ENCODE data around the gene GLRA3.

DNA sequence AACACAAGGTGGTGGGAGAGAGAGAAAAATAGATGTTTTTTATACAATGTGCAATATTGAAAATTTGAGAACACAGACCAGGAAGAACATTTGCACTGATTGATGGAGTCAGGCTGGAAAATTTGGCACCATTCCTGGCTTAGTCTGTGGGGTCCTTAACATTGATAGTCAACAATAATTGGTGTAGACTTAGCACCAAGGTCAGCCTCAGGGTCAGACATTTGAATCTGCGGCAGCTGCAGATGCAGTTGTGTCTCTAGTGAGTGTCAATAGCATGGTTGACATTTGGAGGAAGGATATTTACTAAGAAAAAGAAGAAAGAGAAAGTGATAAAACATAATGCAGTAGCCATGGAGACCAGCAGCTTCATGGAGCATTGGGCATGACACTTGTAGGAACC lies 31.5 kb upstream of the GLRA3 start:
- TF ChIP-seq POLR2AphosphoS5 (IDR thresholded peaks at IDR 0.05; ENCODE audit: low read depth, low read length) (no peak), FOXP2 (optimal IDR thresholded peaks at IDR 0.05; ENCODE audit: borderline replicate concordance, extremely low read depth, extremely low read length, insufficient read depth) (no peak)

All from PFSK-1 (cell line).